Fibroblast of lung (primary cell): ENCODE measurements around the gene NDUFS1. TPM values are rescaled to one million over a fixed set of nuclear protein-coding genes. Genes with fewer than 3 reads are reported as not detected.

ENCODE experiments used
- DNase-seq, 2 donors: peaks; one replicate each; pipeline versions ENCODE4 v3.0.0 to v3.0.0-alpha.2; 2010; ENCODE audit warnings: low read depth in 2 of 2
- H2AFZ ChIP-seq: 2 replicates; pipeline ENCODE4 v1.5.1; 2012; ENCODE audit warnings: low read length, control low read depth, inconsistent platforms
- H3K27ac ChIP-seq: 2 replicates; pipeline ENCODE4 v1.5.1; 2011; ENCODE audit warnings: low read length, control low read depth; ENCODE audit not compliant: insufficient read depth
- H3K27me3 ChIP-seq: 2 replicates; pipeline ENCODE4 v1.5.1; 2011; ENCODE audit warnings: mild to moderate bottlenecking, low read length; ENCODE audit not compliant: control insufficient read depth, insufficient read depth
- H3K36me3 ChIP-seq: 2 replicates; pipeline ENCODE4 v1.5.1; 2011; ENCODE audit warnings: low read length; ENCODE audit not compliant: control insufficient read depth, insufficient read depth
- H3K4me1 ChIP-seq: 2 replicates; pipeline ENCODE4 v1.5.1; 2011; ENCODE audit warnings: low read length; ENCODE audit not compliant: control insufficient read depth, insufficient read depth; ENCODE audit errors: extremely low read depth
- H3K4me2 ChIP-seq: 2 replicates; pipeline ENCODE4 v1.5.1; 2011; ENCODE audit warnings: low read length, control low read depth; ENCODE audit not compliant: insufficient read depth; ENCODE audit errors: extremely low read depth
- H3K4me3 ChIP-seq, 4 experiments: fragments of 200-600 bp in 1 of 4; sonication (generic) in 1 of 4; replicated peaks in 1 of 4; 2 replicates each; pipeline ENCODE4 v1.5.1; 2011 to 2016; ENCODE audit warnings: low read length in 4 of 4, low read depth in 3 of 4, mild to moderate bottlenecking in 3 of 4, control low read depth in 2 of 4, inconsistent platforms in 1 of 4, mixed read lengths in 1 of 4; ENCODE audit not compliant: insufficient read depth in 1 of 4; ENCODE audit errors: control extremely low read depth in 1 of 4
- H3K79me2 ChIP-seq: 2 replicates; pipeline ENCODE4 v1.5.1; 2012; ENCODE audit warnings: mild to moderate bottlenecking, low read length, inconsistent platforms; ENCODE audit not compliant: control insufficient read depth, insufficient read depth
- H3K9ac ChIP-seq: 2 replicates; pipeline ENCODE4 v1.5.1; 2011; ENCODE audit warnings: mild to moderate bottlenecking, low read length, control low read depth; ENCODE audit not compliant: insufficient read depth
- H3K9me3 ChIP-seq: 2 replicates; pipeline ENCODE4 v1.5.1; 2012; ENCODE audit warnings: low read depth, low read length; ENCODE audit not compliant: control insufficient read depth, insufficient read depth
- H4K20me1 ChIP-seq: 2 replicates; pipeline ENCODE4 v1.5.1; 2011; ENCODE audit warnings: low read length; ENCODE audit not compliant: control insufficient read depth, insufficient read depth; ENCODE audit errors: extremely low read depth
- CTCF ChIP-seq, 2 donors: IDR thresholded peaks in 1 of 2; conservative IDR thresholded peaks in 1 of 2; 1 replicate in 1 of 2; 2 replicates in 1 of 2; pipeline ENCODE4 v1.5.1; 2011 to 2012; ENCODE audit warnings: low read length in 2 of 2, control low read depth in 1 of 2, inconsistent platforms in 1 of 2, low read depth in 1 of 2, mild to moderate bottlenecking in 1 of 2
- EZH2 ChIP-seq: IDR thresholded peaks from 2 replicates; pipeline ENCODE4 v1.5.1; 2012; ENCODE audit warnings: low read length, control low read depth, mild to moderate bottlenecking; ENCODE audit errors: missing control alignments
- polyA plus RNA-seq, 2 donors: library from polyadenylated mRNA; depleted of rRNA in 1 of 2; stranded (reverse) in 1 of 2; unstranded in 1 of 2; fragments of >200 nt; gene quantifications; 2 replicates each; pipeline ENCODE4 v1.2.1, GENCODE V29; 2011 to 2012; ENCODE audit warnings: missing spikeins in 1 of 2
- total RNA-seq: library from RNA; depleted of rRNA; stranded (reverse); fragments of >200 nt; gene quantifications from 2 replicates; pipeline ENCODE4 v1.2.1, GENCODE V29; 2014

Gene NDUFS1
- total and polyA plus RNA-seq, 2 donors (not counting 1 experiment from before 2014, with no cell fraction given): 128 to 133 TPM

GRCh38 chr2:206088248-206088647, 71.0 kb downstream of the NDUFS1 start:
- Histone ChIP-seq H3K9ac (no peak overlapping the region), H3K36me3 (no peaks in the 10 kb centered on the region), H3K27ac (no peak overlapping the region), H3K79me2 (peaks cover 26% of the 10 kb centered on the region), H2AFZ (no peak overlapping the region), H3K27me3 (no peaks in the 10 kb centered on the region), H3K4me2 (no peak overlapping the region), H3K4me3 (no peak overlapping the region), H3K9me3 (no peaks in the 10 kb centered on the region), H4K20me1 (no peaks in the 10 kb centered on the region), H3K4me1 (peaks cover 2% of the 10 kb centered on the region)
- no peak for DNase-seq
- TF ChIP-seq EZH2 (no peak), CTCF (conservative IDR thresholded peaks at IDR 0.05 in 1 of 2, IDR thresholded peaks at IDR 0.05 in 1 of 2; ENCODE audit: low read depth in 1 of 2, low read length in 2 of 2) (no peak)

- DNase-seq: peak; percentile 7 to 38
- H2AFZ ChIP-seq: no peak overlapping the region
- H3K4me1 ChIP-seq: peaks cover 2% of the 10 kb centered on the region
- H3K4me2 ChIP-seq: peak overlapping the region; percentile 95
- H3K9ac ChIP-seq: peak overlapping the region; percentile 31
- H3K27me3 ChIP-seq: no peaks in the 10 kb centered on the region
- TF ChIP-seq CTCF (conservative IDR thresholded peaks at IDR 0.05 in 1 of 2, IDR thresholded peaks at IDR 0.05 in 1 of 2; ENCODE audit: low read depth in 1 of 2, low read length in 2 of 2): no peak
- no peak for TF ChIP-seq EZH2
- no peaks in the 10 kb centered on the region for H4K20me1 ChIP-seq
- H3K4me3 ChIP-seq: peak overlapping the region; percentile 74 to 97 (median 90)
- H3K27ac ChIP-seq: peak overlapping the region; percentile 96
- H3K9me3 ChIP-seq: no peaks in the 10 kb centered on the region
- no peaks in the 10 kb centered on the region for H3K36me3 ChIP-seq
- H3K79me2 ChIP-seq: peaks cover 36% of the 10 kb centered on the region
Observed at GRCh38 chr2:206086716-206087350, 72.4 kb downstream of the NDUFS1 start.

- Histone ChIP-seq H3K27ac (peak within 1 kb of the TSS; percentile 96), H3K36me3 (no peaks in the 10 kb centered on the region), H4K20me1 (no peaks in the 10 kb centered on the region), H2AFZ (peak within 1 kb of the TSS; percentile 78), H3K9ac (peak within 1 kb of the TSS; percentile 90), H3K4me1 (peaks cover 2% of the 10 kb centered on the region), H3K4me3 (peak within 1 kb of the TSS; percentile 74 to 97 (median 90)), H3K9me3 (no peaks in the 10 kb centered on the region), H3K27me3 (no peaks in the 10 kb centered on the region), H3K79me2 (peaks cover 45% of the 10 kb centered on the region), H3K4me2 (peak within 1 kb of the TSS; percentile 95)
- DNase-seq: peak; percentile 83 to 90
- TF ChIP-seq CTCF (conservative IDR thresholded peaks at IDR 0.05 in 1 of 2, IDR thresholded peaks at IDR 0.05 in 1 of 2; ENCODE audit: low read depth in 1 of 2, low read length in 2 of 2): peak; percentile 54 to 55
- TF ChIP-seq EZH2: no peak
Observed at GRCh38 chr2:206085742-206086445, 73.3 kb downstream of the NDUFS1 start, which contains the start of gene INO80D. INO80D (minus strand) TSS chr2:206086174; CDS start chr2:206063016, 23,158 bp downstream.
